GM18909 (cell line): ENCODE data around the gene GABBR1.

Source experiments
- ATAC-seq: cut with Tn5 transposase; IDR thresholded peaks from one replicate; pipeline ENCODE4 v1.9.1; 2021; ENCODE audit warnings: mild to moderate bottlenecking; ENCODE audit not compliant: unreplicated experiment, poor library complexity

The GABBR1 gene

GRCh38 chr6:29655658-29656057 is 22.7 kb upstream of the GABBR1 start:
- no peak for ATAC-seq

- no peak for ATAC-seq
Measured at GRCh38 chr6:29653452-29654038, 20.6 kb upstream of the GABBR1 start.

- ATAC-seq, result no peak
Measured at GRCh38 chr6:29652198-29652584, 19.2 kb upstream of the GABBR1 start.

- ATAC-seq, result no peak
Measured at GRCh38 chr6:29651413-29652197, 18.6 kb upstream of the GABBR1 start.

- peak; percentile 96 for ATAC-seq
Measured at GRCh38 chr6:29649701-29650673, 17.0 kb upstream of the GABBR1 start.

GRCh38 chr6:29647927-29648642 is 15.1 kb upstream of the GABBR1 start:
- ATAC-seq, result no peak

- ATAC-seq, result no peak
Measured at GRCh38 chr6:29641430-29642148, 8.6 kb upstream of the GABBR1 start.

GRCh38 chr6:29637247-29637646 is 4.3 kb upstream of the GABBR1 start:
- ATAC-seq, result no peak

GRCh38 chr6:29633534-29633905 is 537 bp upstream of the GABBR1 start:
- ATAC-seq, result no peak

- ATAC-seq, result no peak
Measured at GRCh38 chr6:29631860-29632731, 887 bp downstream of the GABBR1 start.

GRCh38 chr6:29631209-29631810 is 1.7 kb downstream of the GABBR1 start:
- no peak for ATAC-seq

GRCh38 chr6:29630315-29630714 is 2.7 kb downstream of the GABBR1 start:
- ATAC-seq, result no peak

- no peak for ATAC-seq
Measured at GRCh38 chr6:29629571-29629970, 3.4 kb downstream of the GABBR1 start.

- no peak for ATAC-seq
Measured at GRCh38 chr6:29628419-29629281, 4.3 kb downstream of the GABBR1 start.

- ATAC-seq, result no peak
Measured at GRCh38 chr6:29627755-29628418, 5.1 kb downstream of the GABBR1 start.

GRCh38 chr6:29626948-29627754 is 5.8 kb downstream of the GABBR1 start:
- ATAC-seq, result no peak
